ENCODE measurements around the gene PIH1D1.

DNA sequence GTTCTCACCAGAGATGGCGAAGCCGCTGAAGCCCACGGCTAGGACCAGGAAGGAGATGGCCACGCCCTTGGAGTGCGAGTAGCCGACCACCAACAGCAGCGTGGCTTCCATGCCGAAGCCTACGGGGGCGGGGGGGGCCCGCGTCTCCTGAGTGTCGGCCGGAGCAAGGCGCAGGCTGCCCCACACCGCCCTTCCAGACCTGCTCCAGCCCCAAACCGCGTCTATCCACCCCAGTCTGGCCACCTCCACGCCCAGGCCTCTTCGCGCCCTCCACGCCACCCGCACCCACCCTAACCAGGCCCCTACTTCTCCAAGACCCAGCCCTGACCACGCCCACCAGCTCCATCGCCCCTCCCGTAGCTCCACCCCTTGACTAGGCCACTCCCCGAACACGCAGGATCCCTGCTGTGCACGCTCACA lies 20.3 kb downstream of the PIH1D1 start:
- TF ChIP-seq, protein P1, sequence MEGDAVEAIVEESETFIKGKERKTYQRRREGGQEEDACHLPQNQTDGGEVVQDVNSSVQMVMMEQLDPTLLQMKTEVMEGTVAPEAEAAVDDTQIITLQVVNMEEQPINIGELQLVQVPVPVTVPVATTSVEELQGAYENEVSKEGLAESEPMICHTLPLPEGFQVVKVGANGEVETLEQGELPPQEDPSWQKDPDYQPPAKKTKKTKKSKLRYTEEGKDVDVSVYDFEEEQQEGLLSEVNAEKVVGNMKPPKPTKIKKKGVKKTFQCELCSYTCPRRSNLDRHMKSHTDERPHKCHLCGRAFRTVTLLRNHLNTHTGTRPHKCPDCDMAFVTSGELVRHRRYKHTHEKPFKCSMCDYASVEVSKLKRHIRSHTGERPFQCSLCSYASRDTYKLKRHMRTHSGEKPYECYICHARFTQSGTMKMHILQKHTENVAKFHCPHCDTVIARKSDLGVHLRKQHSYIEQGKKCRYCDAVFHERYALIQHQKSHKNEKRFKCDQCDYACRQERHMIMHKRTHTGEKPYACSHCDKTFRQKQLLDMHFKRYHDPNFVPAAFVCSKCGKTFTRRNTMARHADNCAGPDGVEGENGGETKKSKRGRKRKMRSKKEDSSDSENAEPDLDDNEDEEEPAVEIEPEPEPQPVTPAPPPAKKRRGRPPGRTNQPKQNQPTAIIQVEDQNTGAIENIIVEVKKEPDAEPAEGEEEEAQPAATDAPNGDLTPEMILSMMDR (IDR thresholded peaks at IDR 0.05), result no peak
- TF ChIP-seq POLR2A (IDR thresholded peaks at IDR 0.05), result no peak
